Activated CD4-positive, CD25-positive, alpha-beta regulatory T cell treated with anti-CD3 and anti-CD28 coated beads, Interleukin-2, amount 50 U/mL, for 16 hours (primary cell): ENCODE results near the gene DNLZ.
"Not testable (repeated sequence)": the region's sequence is repeated elsewhere in the genome, so short reads cannot be mapped to it uniquely, and the experiment has no call there.

Experiments used
- DNase-seq: peaks from one replicate; pipeline ENCODE4 v3.0.0-alpha.2; 2020; ENCODE audit warnings: low read depth, low spot score

DNLZ gene

GRCh38 chr9:136331556-136332481, 31.7 kb downstream of the DNLZ start:
- DNase-seq = no peak

GRCh38 chr9:136331030-136331429, 32.5 kb downstream of the DNLZ start:
- DNase-seq = no peak

- DNase-seq = no peak
Measured at GRCh38 chr9:136330406-136330990, 33.0 kb downstream of the DNLZ start.

GRCh38 chr9:136329636-136330405, 33.7 kb downstream of the DNLZ start:
- DNase-seq = no peak

- DNase-seq = no peak
Measured at GRCh38 chr9:136329211-136329627, 34.3 kb downstream of the DNLZ start.

DNA sequence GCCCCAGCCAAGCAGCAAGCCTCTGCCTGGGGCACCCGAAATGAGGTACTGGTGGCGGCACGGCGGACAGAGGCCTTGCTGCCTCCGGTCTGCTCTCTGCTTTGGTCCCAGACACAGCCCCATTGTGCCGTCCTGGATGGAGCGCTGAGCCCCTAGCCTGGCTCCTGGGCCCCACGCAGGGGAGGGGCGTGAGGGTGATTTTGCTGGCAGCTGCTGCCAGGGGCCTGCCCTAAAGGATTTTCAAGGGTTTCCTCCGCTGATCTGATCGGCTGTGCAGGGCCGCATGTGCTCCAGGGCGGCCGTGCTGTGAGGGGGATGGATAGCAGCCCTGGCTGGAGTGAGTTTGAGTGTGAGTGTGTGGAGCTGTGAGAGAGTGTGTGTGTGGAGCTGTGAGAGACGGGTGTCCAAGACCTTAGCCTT, 34.9 kb downstream of the DNLZ start:
- no peak for DNase-seq

DNA sequence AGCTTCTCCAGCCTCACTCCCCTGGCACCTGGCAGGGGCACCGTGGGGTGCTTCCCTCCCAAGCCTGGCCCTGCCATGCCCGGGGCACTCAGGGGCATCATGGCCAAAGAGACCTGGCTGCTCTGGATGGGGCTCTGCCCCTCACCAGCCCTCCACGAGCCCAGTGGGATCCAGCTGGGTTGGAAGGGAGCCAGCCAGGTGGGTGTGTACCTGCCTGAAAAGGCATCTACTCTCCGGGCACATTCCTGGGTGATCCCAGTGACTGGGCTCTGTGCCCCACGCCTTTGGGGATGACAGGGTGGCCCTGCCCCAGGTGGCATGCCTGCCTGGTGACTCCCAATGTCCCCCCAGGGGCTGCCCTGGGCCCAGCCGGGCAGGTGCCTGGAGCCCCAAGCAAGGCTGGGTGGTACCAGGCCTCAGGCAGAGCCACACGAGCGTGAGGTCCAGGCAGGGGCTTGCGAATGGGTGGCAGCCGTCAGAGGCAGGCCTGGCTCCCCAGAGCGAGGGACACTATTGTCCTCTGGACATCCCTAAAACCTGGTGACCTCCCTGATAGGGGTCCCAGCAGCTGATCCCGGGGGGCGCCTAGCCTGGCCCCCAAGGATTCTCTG, 35.4 kb downstream of the DNLZ start:
- DNase-seq = no peak

- no peak for DNase-seq
Measured at GRCh38 chr9:136327304-136327974, 36.1 kb downstream of the DNLZ start, which contains the start of gene GPSM1. TSS of gene GPSM1 (plus strand) at chr9:136327539. CDS start at chr9:136327696, 157 bp downstream.

DNA sequence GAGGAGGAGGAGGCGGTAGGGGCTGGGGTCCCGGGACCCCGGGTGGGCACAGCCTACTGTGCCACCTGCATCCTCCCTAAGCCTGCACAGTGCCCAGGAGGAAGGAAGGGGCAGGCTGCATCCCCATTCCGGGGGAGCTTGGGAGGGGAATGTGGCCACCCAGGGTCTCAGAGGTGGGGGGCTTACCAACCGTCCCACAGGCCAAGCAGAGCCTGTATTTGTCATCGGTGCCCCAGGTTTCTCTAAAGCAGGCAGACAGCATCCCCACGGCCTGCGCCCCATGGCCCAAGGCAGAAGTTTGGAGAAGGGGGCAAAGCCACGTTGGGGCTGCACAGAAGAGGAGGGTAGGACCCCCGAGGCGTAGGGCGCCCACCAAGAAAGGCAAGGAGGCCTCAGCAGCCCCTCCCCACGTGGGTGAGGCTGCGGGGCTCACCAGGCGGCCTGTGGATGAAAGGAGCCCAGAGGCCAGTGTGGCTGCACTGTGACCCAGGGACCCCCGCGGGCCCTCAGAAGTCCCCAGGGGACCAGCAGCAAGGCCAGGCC, 36.7 kb downstream of the DNLZ start:
- DNase-seq = no peak

DNA sequence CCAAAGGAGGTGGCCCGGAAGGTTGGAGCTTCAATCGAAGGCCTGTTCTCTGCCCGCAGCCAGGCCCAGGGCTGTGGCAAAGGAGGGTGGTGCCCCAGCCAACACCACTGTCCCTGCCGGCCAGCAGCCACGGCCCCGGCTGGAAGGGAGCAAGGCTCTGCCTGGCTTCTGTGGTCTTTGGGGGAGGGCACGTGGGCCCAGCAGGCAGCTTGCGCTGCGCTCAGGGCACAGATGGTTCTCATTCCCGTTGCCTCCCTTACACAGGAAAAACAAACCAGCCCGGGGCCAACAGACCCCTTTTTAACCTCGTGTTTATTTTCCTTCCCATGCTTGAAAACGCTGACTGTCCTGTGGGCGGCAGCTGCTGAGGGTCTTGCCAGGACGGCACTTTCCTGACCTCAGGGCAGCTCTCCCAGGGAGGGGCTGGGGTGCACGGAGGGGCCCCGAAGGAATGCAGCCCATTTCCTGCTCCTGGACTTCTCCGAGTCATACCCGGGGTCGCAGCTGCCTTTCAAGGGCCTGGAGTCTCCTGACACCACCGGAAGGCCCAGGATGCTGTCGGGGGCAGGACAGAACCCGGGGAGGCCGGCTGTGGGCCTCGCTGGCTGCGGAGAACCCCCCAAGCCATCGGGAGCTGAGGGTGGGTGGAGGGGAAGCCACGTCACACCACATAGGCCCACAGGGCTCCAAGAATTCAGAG, 37.3 kb downstream of the DNLZ start:
- DNase-seq = no peak

- no peak for DNase-seq
Measured at GRCh38 chr9:136325358-136325757, 38.2 kb downstream of the DNLZ start.

GRCh38 chr9:136324501-136325300, 38.8 kb downstream of the DNLZ start:
- DNase-seq = no peak

GRCh38 chr9:136323371-136323789, 40.2 kb downstream of the DNLZ start:
- DNase-seq = no peak

- DNase-seq = no peak
Measured at GRCh38 chr9:136322756-136323330, 40.7 kb downstream of the DNLZ start.

- no peak for DNase-seq
Measured at GRCh38 chr9:136321561-136321960, 42.0 kb downstream of the DNLZ start.

- DNase-seq = not testable (repeated sequence)
Measured at GRCh38 chr9:136320972-136321371, 42.6 kb downstream of the DNLZ start.

DNA sequence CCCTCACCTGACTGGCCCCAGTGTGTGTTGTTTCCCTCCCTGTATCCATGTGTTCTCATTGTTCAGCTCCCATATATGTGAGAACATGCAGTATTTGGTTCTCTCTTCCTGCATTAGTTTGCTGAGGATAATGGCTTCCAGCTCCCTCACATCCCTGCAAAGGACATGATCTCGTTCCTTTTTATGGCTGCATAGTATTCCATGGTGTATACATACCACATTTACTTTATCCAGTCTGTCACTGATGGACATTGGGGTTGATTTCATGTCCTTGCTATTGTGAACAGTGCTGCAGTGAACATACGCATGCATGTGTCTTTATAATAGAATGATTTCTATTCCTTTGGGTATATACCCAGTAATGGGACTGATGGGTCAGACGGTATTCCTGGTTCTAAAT, 43.6 kb downstream of the DNLZ start:
- not testable (repeated sequence) for DNase-seq

DNA sequence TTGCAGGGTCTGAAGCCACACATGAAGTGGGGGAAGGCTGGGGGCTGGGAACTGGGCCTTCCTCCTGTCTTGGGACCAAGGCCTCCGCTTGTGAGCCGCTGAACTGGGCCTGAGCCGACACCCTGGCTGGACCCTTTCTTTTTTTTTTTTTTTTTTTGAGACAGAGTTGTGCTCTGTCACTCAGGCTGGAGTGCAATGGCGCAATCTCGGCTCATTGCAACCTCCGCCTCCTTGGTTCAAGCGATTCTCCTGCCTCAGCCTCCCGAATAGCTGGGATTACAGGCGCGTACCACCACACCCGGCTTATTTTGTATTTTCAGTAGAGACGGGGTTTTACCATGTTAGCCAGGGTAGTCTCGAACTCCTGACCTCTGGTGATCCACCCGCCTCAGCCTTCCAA, 44.3 kb downstream of the DNLZ start:
- DNase-seq = not testable (repeated sequence)

DNA sequence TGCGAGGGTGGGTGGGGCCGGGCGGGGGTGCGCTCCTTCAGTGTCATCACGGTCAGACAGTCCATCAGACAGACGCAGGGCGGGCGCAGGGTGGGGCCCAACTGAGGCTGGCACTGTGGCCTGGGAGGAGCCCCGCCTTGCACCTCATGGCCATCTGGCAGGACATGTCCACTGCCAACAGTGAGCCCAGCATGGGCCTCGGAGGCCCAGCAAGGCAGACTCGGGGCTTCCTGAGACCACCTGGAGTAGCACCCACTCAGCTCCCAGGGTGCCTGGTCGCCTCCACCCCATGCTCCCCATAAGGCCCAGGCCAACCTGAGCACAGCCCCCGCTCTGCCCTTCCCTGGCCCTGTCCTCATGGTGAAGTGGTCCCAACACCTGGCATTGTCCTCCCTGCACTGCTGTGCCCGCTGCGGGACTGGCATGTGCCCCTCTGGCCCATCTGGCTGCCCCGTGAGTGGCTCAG, 44.7 kb downstream of the DNLZ start:
- no peak for DNase-seq
